ENCODE results near the gene LYRM9.
"Not testable (repeated sequence)": the region's sequence is repeated elsewhere in the genome, so short reads cannot be mapped to it uniquely, and the experiment has no call there.

Gene LYRM9

DNA sequence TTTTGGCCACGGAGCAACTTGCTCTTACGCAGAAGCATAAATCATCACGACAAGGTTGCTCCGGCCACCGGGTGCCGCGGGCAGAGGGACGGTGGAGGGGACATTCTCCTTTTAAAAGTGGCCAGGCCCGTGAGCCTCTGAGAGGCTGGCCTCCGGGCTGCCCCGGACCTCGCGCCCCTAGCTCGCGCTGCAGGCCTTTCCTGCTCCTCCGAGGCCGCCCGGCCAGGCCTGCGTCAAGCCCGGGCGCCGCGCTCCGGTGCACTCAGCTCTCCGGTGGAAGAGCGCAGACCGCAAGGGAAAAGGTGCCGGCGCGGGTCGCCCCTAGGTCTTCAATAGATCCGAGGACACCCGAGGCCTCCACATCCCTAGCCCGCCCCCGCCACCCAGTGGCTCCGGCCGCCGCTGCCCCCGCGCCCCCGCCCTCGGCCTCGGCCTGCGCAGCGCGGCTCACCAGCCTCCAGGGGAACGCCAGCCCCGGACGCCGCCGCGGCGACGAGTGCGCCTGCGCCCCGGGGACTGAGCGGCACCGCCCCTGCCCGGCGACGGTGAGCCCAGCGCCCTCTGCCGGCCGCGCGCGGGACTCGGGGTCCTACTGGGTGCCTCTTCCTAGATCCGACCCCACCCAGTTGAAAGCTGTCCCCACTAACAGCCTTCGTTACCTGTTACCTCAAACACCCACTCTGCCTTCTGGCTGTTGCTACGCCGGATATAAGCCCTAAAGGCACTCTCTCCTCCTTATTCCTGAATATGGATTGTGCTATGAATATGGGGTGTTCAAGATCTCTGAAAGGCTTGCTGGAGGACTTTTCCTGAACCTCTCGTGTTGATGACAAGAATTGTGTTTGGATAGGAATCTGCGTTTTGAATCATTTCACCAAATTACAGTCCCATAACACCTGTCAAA, at the start of gene LYRM9:
Gene LYRM9, minus strand, starts transcription at position 500 of the 904 bp plus-strand sequence. CDS start 10,671 bp downstream, outside the sequence.
- peak; percentile 56 to 87 for DNase-seq

DNA sequence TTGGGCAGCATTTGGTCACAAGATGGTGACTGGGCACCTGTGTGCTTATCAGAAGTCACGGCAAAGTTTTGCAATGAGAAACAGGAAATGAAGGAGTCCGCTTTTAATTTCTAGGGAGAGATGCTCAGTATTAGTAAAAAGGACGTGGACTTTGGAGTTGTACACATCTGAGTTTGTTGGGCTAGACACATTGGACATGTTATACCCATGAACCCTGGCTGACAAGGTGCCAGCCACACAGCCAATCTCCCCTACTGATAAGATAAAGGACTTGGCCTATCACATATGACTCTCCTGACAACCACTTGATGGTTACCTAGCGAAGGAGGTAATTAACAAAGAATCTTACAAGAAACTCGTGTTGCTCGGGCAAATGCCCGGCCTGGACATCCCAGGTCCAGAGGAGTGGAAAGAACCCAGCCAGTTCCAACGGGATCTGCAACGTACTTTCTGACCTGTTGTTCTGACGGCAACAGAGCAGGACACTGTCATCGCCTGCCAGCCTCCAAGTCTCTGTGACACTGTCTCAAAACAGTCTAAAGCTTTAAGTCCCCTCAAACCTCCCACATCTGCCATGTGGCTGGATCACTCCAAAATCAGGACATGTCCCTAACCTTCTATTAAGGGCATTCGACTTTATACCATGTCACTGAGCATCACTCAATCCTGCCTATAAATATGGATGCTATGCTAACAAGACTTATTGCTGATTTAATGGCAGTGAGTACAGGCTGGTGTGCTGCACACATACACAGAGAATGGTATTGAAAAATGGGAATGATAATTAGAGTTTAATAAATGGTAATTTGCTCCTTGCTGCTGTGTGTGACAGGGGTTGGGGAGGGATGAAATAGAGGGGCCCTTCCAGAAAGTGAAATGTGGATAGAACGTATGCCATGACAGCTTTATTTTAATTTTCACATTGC, 47.6 kb upstream of the LYRM9 start:
- no peak for DNase-seq

DNA sequence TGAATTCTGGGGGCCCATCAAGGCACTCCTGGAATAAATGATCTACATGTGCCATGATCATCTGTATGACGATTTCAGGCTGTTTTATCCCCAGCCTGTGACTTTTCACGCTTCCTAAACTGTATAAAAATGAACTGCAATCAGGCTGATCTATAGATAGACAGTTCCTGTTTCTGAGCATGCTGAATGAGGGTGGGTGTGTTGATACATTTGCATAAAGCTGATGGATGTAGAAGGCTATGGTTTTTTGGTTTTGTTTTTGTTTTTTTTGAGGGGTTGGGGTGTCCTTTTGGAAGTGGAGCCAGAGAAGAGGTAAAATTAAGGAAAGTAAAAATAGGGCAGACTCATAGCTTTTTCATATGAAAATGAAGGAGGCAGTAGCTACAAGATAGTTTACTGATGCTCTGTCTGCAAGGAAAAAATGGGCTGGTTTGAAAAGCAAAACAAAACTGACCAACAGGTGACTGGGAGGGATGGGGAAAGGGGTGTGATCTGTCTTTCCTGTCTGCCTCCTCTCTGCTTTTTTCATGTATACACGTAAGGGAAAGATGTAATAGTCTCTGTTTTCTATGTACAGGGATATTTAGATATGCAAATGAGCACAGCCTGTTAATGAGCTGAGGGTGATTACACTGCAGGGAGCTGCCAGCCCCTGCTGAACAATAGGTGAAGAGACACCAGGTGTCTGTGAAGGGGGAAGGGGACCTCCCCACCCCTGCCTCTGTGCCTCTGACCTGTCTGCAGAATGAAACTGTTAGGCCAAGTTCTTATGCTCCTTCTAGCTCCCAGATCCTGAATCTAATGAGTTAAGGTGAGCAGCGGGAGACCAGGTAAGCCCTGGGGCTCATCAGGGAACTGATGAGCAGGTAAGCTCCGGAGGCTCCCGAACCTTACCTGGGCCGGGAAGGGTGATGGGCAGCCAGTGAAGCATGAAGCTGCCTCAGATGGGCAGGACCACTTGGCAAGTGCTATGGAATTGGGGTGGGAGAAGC, 46.6 kb upstream of the LYRM9 start:
- DNase-seq, result no peak

DNA sequence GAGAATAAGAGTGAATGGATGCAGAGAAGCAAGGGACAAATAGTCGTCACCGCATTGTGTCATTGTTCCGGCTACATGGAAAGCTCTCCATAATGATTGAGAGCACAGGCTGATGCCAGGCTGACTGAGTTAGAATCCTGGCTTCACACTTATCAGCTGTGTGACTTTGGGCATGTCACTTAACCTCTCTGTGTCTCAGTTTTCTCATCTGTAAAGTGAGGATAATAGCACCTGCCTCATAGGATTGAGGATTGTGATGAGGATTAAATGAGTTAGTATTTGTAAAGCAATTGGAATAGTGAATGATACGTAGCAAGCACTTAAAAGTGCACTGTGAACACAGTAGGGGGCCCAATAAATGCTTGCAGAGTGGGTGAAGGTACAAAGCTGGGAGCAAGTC, 45.7 kb upstream of the LYRM9 start:
- DNase-seq, result no peak

DNA sequence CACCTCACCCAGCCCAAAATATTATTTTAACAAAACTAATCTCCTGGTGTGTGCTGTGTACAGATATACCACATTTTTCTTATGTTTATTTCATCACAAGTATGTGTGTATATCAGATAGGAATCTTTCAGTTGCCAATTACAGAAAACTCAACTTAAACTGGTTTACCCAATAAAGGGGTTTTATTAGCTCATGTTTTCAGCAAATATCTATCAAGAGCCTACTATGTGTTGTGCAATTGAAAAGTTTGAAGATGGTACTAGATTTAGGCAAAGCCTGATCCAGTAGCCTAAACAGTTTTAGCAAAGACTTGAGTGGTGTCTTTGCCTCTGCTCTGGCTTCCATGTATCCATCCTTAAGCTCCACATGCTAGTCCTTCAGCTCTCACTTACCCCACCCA, 45.1 kb upstream of the LYRM9 start:
- DNase-seq, result no peak

DNA sequence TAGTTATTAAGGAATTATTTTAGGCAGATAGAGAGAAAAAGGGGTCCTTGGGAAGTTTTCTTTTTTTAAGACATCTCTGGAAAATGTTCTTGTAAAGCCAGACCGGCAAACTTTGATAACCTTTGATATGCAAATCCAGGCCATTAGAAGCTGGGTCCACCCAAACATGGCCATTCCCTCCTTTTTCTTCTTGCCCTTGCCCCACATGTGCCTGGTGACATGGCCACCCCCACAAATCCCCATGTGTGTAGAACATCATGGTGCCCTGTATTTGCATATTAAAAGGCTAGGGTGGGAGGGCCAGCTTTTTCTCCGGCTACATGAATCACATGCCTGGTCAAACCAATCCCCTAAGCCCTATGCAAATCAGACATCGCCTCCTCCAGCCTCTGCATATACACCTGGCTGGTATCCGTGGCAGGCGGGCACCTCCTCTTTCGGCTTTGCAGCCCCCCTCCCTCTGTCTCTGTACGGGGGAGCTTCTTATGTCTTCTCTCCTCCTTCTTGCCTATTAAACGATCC, 43.9 kb upstream of the LYRM9 start:
- DNase-seq, result no peak

DNA sequence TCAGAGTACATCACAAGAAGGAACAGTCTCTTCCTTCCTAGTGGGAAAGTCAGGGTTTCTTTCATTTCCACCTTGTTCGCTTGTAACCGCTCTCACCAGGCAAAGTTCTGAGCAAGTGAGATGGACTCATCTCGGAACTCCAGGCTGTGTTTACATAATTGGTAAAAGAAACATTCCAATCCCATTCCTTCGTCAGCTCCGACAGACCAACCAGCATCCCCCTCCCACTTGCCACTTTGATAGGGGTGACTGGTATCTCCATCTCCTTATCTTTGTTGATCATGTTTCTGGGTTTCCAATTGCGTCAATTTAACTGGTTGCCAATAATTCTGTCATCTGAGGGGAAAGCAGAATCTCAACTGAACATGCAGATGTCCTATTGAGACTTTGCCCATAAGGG, 36.8 kb upstream of the LYRM9 start:
- DNase-seq, result no peak

DNA sequence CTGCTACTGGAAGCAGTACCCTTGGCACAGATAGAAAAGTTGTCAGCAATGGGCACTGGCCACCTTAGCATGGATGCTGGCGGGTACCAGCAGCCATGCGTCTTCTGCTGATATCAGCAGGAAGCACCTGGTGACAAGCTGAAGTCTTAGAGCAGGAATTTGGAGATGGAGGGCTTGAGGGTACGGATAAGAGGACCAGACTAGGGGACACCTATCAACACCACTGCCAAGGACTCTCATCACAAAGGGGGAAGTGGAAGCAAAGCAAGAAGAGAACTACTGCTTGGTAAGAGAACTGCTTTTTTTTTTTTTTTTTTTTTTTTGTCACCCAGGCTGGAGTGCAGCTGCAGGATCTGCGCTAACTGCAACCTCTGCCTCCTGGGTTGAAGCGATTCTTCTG, 35.4 kb upstream of the LYRM9 start:
- no peak for DNase-seq

DNA sequence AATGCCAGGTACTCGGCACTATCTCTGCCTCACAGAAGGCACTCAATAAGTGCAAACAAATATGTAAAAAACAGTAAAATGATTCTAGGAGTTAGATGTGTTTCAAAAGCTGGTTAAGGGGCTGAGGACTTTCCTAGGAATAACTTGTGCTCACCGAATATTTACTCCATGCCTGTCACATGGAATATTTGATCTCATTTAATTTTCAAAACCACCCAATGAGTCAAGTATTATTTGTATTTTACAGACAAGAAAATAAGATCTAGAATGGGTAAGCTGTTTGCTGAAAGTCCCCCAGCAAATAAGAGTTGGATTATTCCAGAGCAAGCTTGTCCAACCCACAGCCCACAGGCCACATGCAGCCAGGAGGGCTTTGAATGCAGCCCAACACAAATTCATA, 34.6 kb upstream of the LYRM9 start:
- no peak for DNase-seq

DNA sequence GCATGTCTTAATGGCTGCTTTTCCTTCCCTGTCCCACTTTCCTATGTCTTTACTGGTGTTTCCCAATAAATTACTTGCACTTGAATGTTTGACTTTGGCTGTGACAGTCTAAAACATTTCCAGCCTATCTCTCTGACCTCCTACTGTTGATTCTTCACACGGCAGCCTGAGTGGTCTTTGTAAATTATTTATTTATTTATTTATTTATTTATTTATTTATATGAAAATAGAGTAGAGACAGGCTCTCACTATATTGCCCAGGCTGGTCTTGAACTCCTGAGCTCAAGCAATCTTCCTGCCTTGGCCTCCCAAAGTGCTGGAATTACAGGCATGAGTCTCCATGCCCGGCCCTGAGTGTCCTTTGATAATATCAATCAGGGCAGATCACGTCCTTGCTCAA, 28.4 kb upstream of the LYRM9 start:
- DNase-seq, result no peak

DNA sequence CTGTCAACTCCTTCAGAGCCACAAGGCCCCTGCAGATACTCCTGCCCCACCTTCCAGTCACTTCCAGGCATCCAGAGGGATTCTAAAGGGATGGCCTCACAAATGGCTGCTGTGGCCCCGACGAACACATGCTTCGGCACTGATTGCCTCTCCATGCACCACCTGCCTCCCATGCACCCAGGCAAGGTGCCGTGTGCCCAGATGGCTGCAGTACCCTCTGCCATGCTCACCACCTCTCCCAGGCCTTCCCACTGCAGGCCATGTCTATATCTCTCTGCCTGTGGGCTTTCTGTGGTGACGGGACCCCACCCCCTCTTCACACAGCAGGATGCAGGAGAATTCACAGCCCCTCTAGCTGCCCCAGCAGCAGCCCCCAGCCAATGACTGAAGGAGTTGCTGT, 27.9 kb upstream of the LYRM9 start:
- DNase-seq, result no peak

DNA sequence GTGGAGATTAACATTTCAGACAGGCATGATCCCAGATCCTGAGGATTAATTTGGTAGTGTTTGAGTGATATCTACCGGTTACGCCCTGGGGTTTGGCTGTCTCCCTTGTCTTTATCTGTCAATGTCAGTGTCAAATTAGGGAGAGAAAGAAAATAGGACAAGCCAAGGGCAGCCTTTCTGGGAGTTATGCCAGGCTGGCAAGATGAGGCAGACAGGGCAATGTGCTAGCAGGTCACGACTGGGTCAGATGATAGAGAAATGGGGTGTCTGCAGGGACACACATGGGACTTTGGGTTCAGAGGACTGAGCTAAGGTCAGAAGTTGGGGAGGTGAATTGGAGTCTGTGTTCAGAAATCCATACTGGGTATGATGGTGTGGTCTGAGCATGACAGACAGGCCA, 27.4 kb upstream of the LYRM9 start:
- DNase-seq, result no peak

DNA sequence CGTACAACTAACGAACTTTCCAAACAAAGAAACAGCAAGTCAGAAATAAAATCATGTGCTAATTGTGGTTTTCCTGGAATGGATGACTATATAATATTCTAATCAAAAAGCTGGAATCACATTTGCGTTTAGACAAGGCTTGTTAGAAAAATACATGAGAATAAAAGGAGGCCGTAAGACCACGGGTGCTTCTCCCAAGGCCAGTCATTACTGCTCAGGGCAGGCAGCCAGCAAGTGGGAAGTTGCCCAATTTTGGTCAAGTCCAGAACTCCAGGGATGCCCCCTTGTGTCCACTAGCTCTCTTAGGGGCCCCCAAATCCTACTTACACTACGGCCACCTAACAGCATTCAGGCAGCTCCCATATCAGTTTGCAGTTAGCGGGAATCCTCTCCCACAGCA, 25.9 kb upstream of the LYRM9 start:
- no peak for DNase-seq

DNA sequence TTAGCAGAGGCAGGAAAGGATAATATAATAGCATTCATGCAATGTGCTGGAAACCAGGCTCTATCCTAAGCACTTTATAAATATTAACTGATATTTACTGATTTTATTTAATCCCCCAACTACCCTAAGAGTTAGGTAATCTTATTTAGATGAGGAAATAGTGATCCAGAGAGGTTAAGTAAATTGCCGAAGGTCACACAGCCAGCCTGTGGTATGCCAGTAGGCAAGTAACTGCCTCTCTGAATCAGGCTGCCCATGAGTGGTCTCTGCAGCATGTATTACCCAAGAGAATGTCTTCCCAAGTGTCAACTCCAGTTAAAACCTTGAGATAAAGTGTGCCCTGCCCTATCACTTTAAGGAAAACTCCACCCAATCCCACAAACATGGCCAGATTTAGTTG, 25.3 kb upstream of the LYRM9 start:
- DNase-seq, result no peak

DNA sequence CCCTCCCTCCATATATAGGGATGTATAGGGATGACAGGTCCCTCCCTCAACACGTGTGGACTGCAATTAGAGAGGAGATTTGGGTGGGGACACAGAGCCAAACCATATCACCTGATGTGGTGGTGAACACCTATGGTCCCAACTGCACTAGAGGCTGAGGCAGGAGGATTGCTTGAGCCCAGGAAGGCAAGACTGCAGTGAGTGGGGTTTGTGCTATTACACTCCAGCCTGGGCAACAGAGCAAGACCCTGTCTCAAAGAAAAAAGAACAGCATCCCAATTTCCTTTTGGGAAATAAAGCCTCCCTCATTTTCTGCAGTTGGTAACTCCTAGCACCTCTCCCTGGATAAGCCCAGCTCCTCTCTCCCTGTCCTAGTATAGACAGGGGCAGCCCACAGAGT, 23.8 kb upstream of the LYRM9 start:
- no peak for DNase-seq

DNA sequence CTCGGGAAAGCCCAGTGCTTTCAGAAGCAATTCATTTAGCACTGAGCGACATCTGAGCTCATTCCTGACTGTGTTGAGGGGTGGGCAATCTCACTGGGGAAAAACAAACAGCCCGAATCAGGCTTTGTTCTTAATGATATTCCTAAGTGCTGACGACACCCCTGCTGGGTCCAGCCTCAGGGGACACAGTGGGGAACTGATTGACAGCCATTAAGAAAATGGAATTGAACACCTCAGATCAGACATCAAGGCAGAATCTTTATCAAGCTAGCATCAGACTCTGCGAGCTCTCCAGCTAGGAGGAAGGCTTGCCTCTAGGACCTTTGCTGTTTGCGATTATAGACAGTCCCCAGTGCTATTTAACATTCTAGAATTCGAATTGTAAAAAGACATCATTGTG, 22.5 kb upstream of the LYRM9 start:
- DNase-seq, result no peak

DNA sequence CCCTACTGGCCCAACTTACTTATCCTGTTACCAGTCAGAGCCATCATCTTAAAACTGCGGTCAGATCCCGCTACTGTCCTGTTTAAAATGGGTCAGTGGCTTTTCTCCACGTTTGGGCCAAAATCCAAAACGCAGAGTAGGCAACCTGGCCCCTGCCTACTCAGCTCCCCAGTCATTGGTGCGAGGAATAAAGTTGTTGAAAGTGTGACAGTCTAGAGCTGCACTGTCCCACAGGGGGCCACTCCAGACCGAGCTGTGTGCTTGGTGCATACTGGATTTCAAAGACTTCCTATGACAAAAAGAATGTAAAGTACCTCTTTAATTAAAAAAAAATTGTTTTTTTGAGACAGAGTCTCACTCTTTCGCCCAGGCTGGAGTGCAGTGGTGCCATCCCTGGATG, 21.2 kb upstream of the LYRM9 start:
- no peak for DNase-seq

DNA sequence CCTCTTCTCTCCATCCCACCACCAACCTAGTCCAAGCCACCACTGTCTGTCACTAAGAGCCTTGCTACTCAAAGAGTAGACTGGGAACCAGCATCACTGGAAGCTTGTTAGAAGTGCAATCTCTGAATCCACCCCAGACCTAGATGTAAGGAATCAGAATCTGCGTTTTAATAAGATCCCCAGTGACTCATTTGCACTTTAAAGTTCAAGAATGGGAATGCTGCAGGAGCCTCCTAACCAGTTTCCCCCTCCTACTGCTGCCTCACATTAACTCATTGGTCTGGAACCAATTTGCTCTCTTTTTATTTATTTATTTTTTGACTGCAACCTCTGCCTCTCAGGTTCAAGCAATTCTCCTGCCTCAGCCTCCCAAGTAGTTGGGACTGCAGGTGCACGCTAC, 19.8 kb upstream of the LYRM9 start:
- no peak for DNase-seq

DNA sequence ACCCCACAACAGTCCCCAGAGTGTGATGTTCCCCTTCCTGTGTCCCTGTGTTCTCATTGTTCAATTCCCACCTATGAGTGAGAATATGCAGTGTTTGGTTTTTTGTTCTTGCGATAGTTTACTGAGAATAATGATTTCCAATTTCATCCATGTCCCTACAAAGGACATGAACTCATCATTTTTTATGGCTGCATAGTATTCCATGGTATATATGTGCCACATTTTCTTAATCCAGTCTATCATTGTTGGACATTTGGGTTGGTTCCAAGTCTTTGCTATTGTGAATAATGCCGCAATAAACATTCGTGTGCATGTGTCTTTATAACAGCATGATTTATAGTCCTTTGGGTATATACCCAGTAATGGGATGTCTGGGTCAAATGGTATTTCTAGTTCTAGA, 19.1 kb upstream of the LYRM9 start:
- not testable (repeated sequence) for DNase-seq

DNA sequence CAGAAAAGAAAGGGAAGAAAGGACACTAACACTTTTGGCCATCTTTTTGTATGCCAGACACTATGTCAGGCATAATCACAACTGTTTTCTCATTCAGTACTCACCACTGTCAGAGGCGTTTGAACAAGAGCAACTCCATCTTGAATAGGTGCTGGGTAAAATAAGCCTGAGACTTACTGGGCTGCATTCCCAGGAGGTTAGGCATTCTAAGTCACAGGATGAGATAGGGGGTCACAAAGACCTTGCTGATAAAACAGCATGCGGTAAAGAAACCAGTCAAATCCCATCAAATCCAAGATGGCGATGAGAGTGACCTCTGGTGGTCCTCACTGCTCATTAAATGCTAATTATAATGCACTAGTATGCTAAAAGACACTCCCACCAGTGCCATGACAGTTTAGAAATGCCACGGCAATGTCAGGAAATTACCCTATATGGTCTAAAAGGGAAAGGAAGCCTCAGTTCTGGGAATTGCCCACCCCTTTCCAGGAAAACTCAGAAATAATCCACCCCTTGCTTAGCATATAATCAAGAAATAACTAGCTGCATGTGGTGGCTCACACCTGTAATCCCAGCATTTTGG, 14.9 kb upstream of the LYRM9 start:
- DNase-seq, result no peak

DNA sequence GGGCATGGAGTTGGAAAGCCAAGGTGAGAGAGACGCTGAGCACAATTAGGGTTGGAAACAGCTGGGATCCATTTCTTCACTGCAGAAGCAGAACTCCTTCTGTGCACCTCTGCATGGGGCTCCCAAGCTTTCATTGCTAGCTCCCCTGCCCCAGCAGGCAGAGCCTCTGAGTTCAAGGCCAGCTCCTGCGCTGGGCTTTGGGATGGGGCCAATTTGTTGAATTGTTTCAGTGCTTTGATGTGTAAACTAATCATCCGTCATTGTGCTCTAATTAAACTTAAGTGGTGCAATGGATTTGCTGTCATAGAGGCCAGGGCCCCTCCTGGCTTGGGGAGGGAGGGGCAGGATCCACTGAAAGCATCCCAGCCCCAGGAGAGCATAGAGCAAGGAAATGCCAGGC, 13.5 kb upstream of the LYRM9 start:
- DNase-seq, result no peak

DNA sequence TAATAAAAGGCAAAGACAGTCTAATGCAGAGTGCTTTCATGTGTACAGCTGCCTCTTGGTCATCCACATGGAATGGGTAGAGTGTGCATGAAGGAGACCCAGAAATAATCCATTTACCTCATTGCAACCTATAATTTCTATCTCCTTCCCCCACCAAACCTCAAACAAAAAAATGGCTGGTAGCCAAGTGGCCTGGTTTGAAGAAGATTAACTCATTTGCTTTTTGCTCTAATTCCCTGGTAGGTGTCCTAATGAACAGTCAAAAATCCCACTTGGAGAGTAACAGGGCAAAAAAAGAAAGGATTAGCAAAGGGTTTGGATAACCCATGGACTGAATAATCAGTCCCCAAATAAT, 13.0 kb upstream of the LYRM9 start:
- no peak for DNase-seq

Measured in SW 1271 (cell line).